ENCODE data around the gene CACNA1G. TPM values are rescaled to one million over a fixed set of nuclear protein-coding genes. Genes with fewer than 3 reads are reported as not detected.

The CACNA1G gene
- total and polyA plus RNA-seq, 10 donors: 0.02 to 1.3 (median 0.09) TPM; not detected in 1

DNA sequence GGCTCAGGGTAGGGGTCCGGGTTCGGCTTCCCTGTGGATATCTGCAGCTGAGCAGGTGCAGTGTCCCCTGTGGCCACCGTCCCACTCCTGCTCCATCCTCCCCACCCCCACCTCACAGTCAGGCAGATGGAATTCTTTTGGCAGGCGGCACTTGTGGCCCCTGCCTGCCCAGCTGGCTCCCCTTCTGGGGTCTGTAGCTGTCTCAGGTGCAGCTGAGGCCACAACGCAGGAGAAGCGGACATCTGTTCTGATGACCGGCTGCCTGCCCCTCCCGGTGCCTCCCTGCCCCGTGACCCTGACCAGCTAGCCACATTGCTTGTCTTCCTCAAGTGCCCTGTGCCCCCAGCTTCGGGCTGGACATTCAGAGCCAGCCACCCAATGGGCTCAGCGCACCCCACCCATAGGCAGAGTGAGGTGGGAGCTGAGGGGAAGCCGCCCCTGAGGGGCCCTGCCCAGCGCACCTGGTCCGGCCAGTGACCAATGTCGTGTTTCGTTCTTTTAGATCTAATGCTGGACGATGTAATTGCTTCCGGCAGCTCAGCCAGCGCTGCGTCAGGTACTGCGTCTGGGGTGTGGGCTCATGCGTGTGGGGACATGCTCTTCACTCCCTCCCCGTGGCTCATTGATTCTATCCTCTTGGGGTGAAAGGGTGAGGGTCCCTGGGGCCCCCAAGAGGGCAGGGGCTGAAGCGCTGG is 49.0 kb downstream of the CACNA1G start:
- intact Hi-C loops (cut with DNase I; ENCODE audit: low total_unique reads): no loop called here
- H3K4me1 ChIP-seq: peaks cover 0 to 21% (median 18%) of the 10 kb centered on the region in 6 donors
- H3K36me3 ChIP-seq: no peaks in the 10 kb centered on the region
- H3K4me3 ChIP-seq: no peak overlapping the region
- no peaks in the 10 kb centered on the region for H3K9me3 ChIP-seq
- TF ChIP-seq POLR2A (IDR thresholded peaks at IDR 0.05) (no peak), POLR2AphosphoS5 (IDR thresholded peaks at IDR 0.05) (no peak)
- TF ChIP-seq, protein P1, sequence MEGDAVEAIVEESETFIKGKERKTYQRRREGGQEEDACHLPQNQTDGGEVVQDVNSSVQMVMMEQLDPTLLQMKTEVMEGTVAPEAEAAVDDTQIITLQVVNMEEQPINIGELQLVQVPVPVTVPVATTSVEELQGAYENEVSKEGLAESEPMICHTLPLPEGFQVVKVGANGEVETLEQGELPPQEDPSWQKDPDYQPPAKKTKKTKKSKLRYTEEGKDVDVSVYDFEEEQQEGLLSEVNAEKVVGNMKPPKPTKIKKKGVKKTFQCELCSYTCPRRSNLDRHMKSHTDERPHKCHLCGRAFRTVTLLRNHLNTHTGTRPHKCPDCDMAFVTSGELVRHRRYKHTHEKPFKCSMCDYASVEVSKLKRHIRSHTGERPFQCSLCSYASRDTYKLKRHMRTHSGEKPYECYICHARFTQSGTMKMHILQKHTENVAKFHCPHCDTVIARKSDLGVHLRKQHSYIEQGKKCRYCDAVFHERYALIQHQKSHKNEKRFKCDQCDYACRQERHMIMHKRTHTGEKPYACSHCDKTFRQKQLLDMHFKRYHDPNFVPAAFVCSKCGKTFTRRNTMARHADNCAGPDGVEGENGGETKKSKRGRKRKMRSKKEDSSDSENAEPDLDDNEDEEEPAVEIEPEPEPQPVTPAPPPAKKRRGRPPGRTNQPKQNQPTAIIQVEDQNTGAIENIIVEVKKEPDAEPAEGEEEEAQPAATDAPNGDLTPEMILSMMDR (IDR thresholded peaks at IDR 0.05 in 8 of 11, conservative IDR thresholded peaks at IDR 0.05 in 3 of 11): no peak
- no peak overlapping the region for H3K27ac ChIP-seq
- DNase-seq: no peak
- peaks cover 0 to 74% (median 0%) of the 10 kb centered on the region in 7 donors for H3K27me3 ChIP-seq (replicated peaks in 1 of 7)
- 86 to 93% (median 89%) methylated on average over 17 to 24 of the region's 24 CpGs for WGBS, 5 donors

DNA sequence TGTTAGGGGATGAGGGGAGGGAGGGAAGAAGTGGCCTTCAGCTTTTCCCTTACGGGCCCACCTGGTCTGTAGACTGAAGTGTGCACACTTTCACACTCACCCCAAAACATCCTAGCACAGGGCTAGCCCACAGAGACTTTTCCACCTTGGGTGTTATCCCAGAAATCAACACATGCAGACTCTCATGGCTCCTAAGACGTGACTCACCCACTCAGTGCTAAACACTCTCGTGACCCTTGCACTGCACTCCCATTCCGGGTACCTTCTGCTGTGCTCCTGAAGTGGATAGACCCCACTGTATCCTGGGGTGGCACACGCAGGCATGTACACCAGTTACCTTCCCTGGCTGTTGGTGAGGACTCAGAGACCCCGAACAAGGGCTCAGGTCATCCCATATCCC is 51.1 kb downstream of the CACNA1G start:
- TF ChIP-seq POLR2AphosphoS5 (IDR thresholded peaks at IDR 0.05) (no peak), POLR2A (IDR thresholded peaks at IDR 0.05) (no peak)
- TF ChIP-seq, protein P1 (IDR thresholded peaks at IDR 0.05 in 8 of 11, conservative IDR thresholded peaks at IDR 0.05 in 3 of 11): no peak
- Histone ChIP-seq H3K4me1 (peaks cover 0 to 12% (median 11%) of the 10 kb centered on the region in 6 donors), H3K9me3 (no peaks in the 10 kb centered on the region), H3K4me3 (no peak overlapping the region), H3K27me3 (replicated peaks in 1 of 7) (peaks cover 0 to 53% (median 0%) of the 10 kb centered on the region in 7 donors), H3K27ac (no peak overlapping the region), H3K36me3 (no peaks in the 10 kb centered on the region)
- 84 to 89% (median 87%) methylated on average over 6 of the region's 6 CpGs for WGBS, 5 donors
- intact Hi-C loops (cut with DNase I; ENCODE audit: low total_unique reads): no loop called here
- no peak for DNase-seq

DNA sequence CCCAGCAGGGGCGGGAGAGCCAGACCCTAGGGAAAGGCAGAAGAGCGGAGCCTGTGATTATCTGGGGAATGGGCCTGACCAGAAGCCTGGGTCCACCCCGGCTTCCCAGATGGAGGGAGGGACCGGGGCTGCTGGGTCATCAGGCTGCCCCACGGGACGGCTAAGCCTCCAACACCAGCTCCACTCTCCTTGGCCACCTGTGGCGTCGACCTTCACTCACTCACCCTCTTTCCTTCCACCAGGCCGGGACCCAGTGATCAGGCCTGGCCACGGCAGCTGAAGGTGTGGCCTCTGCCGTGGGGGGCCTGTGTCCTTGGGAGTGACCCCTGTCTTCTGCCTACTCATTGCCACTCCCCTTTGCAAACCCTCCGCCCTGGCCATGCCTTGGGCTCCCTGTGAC is 51.8 kb downstream of the CACNA1G start:
- intact Hi-C loops (cut with DNase I; ENCODE audit: low total_unique reads): no loop called here
- no peak for DNase-seq
- 80 to 92% (median 81%) methylated on average over 11 to 12 of the region's 12 CpGs for WGBS, 5 donors
- H3K9me3 ChIP-seq: no peaks in the 10 kb centered on the region
- H3K27ac ChIP-seq: no peak overlapping the region
- H3K4me3 ChIP-seq: no peak overlapping the region
- no peaks in the 10 kb centered on the region for H3K36me3 ChIP-seq
- TF ChIP-seq, protein P1 (IDR thresholded peaks at IDR 0.05 in 8 of 11, conservative IDR thresholded peaks at IDR 0.05 in 3 of 11): no peak
- TF ChIP-seq POLR2AphosphoS5 (IDR thresholded peaks at IDR 0.05): no peak
- no peak for TF ChIP-seq POLR2A (IDR thresholded peaks at IDR 0.05)
- H3K27me3 ChIP-seq (replicated peaks in 1 of 7): peaks cover 0 to 49% (median 0%) of the 10 kb centered on the region in 7 donors
- peaks cover 0 to 12% (median 11%) of the 10 kb centered on the region in 6 donors for H3K4me1 ChIP-seq

Data from spleen (tissue), 11 donors.